HL-60 (cell line): ENCODE results near the gene TNP2.

Source experiments
- DNase-seq, 2 experiments: peaks; one replicate each; pipeline ENCODE4 v3.0.0-alpha.2; 2010 to 2020; ENCODE audit warnings: low read depth in 1 of 2, low spot score in 1 of 2
- H3K27ac ChIP-seq: fragments of 250-450 bp; sonication (Bioruptor Pico); replicated peaks from 2 replicates; pipeline ENCODE4 v1.5.1; 2020; ENCODE audit warnings: mild to moderate bottlenecking, moderate library complexity
- H3K27me3 ChIP-seq: fragments of 250-450 bp; sonication (Bioruptor Pico); 2 replicates; pipeline ENCODE4 v1.5.1; 2021; ENCODE audit warnings: mild to moderate bottlenecking, moderate library complexity; ENCODE audit not compliant: insufficient read depth, poor library complexity, severe bottlenecking
- H3K4me3 ChIP-seq: replicated peaks from 2 replicates; pipeline ENCODE4 v1.5.1; 2011; ENCODE audit warnings: mild to moderate bottlenecking, control low read depth, low read length; ENCODE audit not compliant: insufficient read depth
- GABPA ChIP-seq: IDR thresholded peaks from 2 replicates; pipeline ENCODE4 v1.6.1; 2012; ENCODE audit warnings: low read depth
- POLR2AphosphoS5 ChIP-seq: IDR thresholded peaks from 2 replicates; pipeline ENCODE4 v1.6.1; 2012; ENCODE audit warnings: low read depth
- SPI1 ChIP-seq: IDR thresholded peaks from 2 replicates; pipeline ENCODE4 v1.6.1; 2012; ENCODE audit warnings: low read depth, mild to moderate bottlenecking, borderline replicate concordance
- TF ChIP-seq, protein P1 (sequence below): IDR thresholded peaks from one replicate; pipeline ENCODE4 v1.5.1; 2011; ENCODE audit warnings: low read length, control low read depth, inconsistent platforms; ENCODE audit not compliant: insufficient read depth
- TF ChIP-seq, protein P2 (sequence below): IDR thresholded peaks from 2 replicates; pipeline ENCODE4 v1.6.1; 2012; ENCODE audit warnings: low read depth; ENCODE audit not compliant: insufficient replicate concordance

TNP2 gene

DNA sequence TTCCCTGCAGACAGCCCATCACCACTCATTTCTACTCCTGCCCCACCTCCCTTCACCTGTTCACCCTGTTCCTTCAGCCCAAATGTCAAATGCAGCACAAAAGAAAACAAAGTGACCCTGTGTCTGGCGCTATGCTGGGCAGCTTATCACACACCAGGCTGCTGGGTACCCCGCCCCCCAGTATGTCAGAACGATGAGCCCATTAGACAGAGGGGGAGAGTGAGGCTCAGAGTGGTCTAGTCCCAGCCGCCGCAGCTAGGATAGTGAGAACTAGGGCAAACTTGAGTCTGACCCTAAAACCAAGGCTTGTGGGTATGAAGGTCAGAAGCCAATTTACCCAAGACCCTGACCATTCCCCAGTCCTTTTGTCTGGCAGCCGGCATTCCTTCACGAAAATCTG is 4.0 kb downstream of the TNP2 start:
- H3K27ac ChIP-seq, result no peak overlapping the region

DNA sequence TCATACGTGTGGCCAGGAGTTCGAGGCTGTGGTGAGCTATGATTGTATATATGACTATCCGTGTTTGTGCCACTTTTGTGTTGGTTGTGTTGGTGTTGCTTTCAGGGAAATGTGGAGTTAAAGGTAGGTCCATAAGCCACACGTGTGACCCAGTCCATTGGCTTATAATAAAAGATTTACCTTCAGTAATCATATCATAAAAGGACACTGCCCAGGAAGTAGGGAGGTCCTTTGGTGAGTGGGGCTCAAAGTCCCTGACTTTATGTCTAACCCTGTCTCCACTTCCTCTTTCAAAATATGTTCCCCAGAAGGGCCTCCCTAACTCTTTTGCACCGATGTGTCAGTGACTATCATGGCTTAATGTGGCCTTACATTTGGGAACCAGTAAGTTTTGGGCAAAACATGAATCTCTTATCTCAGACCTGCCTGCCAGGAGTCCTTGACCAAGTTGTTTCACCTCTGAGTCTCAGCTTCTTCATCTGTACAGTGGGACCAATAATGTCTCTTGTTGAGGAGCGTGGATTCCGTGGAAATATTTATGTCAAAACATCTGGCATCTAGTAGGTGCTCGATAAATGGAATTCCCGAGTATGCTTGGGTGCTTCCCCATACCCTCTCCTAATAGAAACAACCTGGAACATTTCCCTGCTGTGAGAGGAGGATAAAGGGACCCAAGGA is 4.8 kb downstream of the TNP2 start:
- H3K27ac ChIP-seq, result no peak overlapping the region
- TF ChIP-seq, protein P1, sequence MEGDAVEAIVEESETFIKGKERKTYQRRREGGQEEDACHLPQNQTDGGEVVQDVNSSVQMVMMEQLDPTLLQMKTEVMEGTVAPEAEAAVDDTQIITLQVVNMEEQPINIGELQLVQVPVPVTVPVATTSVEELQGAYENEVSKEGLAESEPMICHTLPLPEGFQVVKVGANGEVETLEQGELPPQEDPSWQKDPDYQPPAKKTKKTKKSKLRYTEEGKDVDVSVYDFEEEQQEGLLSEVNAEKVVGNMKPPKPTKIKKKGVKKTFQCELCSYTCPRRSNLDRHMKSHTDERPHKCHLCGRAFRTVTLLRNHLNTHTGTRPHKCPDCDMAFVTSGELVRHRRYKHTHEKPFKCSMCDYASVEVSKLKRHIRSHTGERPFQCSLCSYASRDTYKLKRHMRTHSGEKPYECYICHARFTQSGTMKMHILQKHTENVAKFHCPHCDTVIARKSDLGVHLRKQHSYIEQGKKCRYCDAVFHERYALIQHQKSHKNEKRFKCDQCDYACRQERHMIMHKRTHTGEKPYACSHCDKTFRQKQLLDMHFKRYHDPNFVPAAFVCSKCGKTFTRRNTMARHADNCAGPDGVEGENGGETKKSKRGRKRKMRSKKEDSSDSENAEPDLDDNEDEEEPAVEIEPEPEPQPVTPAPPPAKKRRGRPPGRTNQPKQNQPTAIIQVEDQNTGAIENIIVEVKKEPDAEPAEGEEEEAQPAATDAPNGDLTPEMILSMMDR, result no peak
- peak; percentile 94 for TF ChIP-seq SPI1
- H3K27me3 ChIP-seq, result no peaks in the 10 kb centered on the region
- H3K4me3 ChIP-seq, result no peak overlapping the region
- DNase-seq, result peak; percentile 34 to 59

More for the DNA sequence above, 4.0 kb downstream of the TNP2 start:
- H3K4me3 ChIP-seq, result no peak overlapping the region
- no peak for DNase-seq
- TF ChIP-seq, protein P1, result no peak
- TF ChIP-seq POLR2AphosphoS5, result no peak
- TF ChIP-seq SPI1, result no peak
- H3K27me3 ChIP-seq, result no peaks in the 10 kb centered on the region

DNA sequence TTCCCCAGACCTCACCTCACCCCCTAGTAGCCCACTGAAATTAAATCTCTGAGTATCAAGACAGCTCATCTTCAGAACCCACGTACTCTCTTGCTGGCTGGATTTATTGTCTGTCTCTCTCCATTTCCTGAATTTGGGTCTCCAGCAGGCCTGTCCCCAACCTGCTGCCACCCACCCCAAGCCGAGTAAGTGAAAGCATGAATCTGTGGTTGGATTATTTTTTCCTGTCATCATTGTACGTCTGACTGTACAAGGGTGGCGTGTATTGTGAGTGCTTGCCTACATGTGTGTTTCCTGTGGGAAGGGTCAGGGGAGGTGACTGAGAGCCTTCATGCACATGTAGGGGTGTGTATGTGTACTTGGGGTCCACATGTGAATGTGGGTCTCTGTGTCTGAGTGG is 5.4 kb downstream of the TNP2 start:
- no peak overlapping the region for H3K27ac ChIP-seq
- no peaks in the 10 kb centered on the region for H3K27me3 ChIP-seq
- H3K4me3 ChIP-seq, result no peak overlapping the region
- DNase-seq, result no peak
- TF ChIP-seq, protein P1, result no peak
- TF ChIP-seq GABPA, result no peak
- TF ChIP-seq POLR2AphosphoS5, result no peak
- no peak for TF ChIP-seq SPI1
- TF ChIP-seq, protein P2, sequence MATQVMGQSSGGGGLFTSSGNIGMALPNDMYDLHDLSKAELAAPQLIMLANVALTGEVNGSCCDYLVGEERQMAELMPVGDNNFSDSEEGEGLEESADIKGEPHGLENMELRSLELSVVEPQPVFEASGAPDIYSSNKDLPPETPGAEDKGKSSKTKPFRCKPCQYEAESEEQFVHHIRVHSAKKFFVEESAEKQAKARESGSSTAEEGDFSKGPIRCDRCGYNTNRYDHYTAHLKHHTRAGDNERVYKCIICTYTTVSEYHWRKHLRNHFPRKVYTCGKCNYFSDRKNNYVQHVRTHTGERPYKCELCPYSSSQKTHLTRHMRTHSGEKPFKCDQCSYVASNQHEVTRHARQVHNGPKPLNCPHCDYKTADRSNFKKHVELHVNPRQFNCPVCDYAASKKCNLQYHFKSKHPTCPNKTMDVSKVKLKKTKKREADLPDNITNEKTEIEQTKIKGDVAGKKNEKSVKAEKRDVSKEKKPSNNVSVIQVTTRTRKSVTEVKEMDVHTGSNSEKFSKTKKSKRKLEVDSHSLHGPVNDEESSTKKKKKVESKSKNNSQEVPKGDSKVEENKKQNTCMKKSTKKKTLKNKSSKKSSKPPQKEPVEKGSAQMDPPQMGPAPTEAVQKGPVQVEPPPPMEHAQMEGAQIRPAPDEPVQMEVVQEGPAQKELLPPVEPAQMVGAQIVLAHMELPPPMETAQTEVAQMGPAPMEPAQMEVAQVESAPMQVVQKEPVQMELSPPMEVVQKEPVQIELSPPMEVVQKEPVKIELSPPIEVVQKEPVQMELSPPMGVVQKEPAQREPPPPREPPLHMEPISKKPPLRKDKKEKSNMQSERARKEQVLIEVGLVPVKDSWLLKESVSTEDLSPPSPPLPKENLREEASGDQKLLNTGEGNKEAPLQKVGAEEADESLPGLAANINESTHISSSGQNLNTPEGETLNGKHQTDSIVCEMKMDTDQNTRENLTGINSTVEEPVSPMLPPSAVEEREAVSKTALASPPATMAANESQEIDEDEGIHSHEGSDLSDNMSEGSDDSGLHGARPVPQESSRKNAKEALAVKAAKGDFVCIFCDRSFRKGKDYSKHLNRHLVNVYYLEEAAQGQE, result no peak

DNA sequence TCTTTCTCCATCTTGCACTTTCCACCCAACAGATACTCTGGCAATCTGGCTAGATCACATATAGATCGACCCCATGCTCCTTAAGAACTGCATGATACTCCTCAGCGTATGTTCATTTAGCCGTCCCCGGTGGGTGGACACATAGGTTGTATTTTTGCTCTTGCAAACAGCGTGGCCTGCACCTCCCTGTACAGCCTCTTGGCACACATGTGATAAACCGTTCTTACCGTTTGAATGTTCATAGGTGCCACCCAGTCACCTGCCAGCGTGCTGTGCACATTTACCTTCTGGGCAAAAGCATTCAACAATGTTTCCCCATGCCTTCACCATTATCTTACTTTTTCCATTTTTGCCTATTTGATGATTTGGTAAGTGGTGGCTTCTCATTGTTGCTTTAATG is 6.2 kb downstream of the TNP2 start:
- no peak overlapping the region for H3K27ac ChIP-seq
- no peak for DNase-seq
- no peak for TF ChIP-seq GABPA
- no peak for TF ChIP-seq POLR2AphosphoS5
- TF ChIP-seq, protein P1, result no peak
- TF ChIP-seq, protein P2, result no peak
- H3K4me3 ChIP-seq, result no peak overlapping the region
- H3K27me3 ChIP-seq, result no peaks in the 10 kb centered on the region
